ENCODE data around the gene PACRG.

PACRG gene

DNA sequence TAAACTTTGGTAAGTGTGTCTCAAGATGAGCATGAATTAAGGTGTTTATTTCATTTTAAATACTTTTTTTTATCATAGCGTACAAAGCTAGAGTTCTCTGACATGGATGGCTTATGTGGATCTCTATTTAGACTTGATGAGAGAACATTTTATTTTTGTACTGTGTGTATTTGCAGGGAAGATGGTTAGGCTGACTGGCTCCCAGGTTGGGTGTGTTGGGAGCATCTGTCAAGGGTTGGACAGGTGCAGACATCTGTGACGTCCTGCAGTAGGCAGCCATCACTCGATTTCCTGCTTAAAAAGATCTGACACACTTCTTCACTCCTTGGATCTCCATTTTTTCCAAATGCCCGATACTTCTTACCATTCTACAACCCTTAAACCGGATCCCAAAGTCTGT is 464.8 kb downstream of the PACRG start:
- WGBS, 2 experiments (ENCODE audit: insufficient coverage in 2 of 2): 73 to 79% methylated on average over 3 of the region's 5 CpGs
- H3K36me3 ChIP-seq (ENCODE audit: control insufficient read depth, insufficient read depth, low read length): no peaks in the 10 kb centered on the region
- no peaks in the 10 kb centered on the region for H3K9me3 ChIP-seq (ENCODE audit: control insufficient read depth, low read length)
- no peaks in the 10 kb centered on the region for H3K4me1 ChIP-seq (ENCODE audit: control insufficient read depth, insufficient read depth, low read length, poor library complexity, severe bottlenecking)
- H3K27ac ChIP-seq (ENCODE audit: low read depth, low read length, severe bottlenecking): no peak overlapping the region
- no peak overlapping the region for H3K4me3 ChIP-seq (ENCODE audit: extremely low read depth, insufficient read depth, low read length, poor library complexity, severe bottlenecking)

DNA sequence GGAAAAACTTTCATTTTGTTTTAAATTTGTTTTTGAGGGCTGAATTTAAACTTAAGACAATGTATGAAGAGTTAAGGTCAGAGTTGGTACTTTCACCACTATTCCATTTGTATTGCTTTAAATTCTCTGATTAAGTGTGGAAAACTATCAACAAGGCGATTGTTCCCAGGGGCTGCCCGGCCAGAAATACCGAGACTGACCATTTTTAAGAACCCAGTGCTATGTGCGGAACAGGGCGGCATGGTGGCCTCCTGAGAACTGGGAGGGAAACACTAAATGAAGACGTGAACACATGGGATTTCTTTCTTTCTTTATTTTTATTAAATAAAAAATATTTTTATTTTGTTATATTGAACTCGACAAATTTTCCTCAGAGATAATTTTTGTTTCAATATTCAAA is 465.6 kb downstream of the PACRG start:
- no peaks in the 10 kb centered on the region for H3K36me3 ChIP-seq (ENCODE audit: control insufficient read depth, insufficient read depth, low read length)
- H3K4me1 ChIP-seq (ENCODE audit: control insufficient read depth, insufficient read depth, low read length, poor library complexity, severe bottlenecking): no peaks in the 10 kb centered on the region
- H3K27ac ChIP-seq (ENCODE audit: low read depth, low read length, severe bottlenecking): no peak overlapping the region

DNA sequence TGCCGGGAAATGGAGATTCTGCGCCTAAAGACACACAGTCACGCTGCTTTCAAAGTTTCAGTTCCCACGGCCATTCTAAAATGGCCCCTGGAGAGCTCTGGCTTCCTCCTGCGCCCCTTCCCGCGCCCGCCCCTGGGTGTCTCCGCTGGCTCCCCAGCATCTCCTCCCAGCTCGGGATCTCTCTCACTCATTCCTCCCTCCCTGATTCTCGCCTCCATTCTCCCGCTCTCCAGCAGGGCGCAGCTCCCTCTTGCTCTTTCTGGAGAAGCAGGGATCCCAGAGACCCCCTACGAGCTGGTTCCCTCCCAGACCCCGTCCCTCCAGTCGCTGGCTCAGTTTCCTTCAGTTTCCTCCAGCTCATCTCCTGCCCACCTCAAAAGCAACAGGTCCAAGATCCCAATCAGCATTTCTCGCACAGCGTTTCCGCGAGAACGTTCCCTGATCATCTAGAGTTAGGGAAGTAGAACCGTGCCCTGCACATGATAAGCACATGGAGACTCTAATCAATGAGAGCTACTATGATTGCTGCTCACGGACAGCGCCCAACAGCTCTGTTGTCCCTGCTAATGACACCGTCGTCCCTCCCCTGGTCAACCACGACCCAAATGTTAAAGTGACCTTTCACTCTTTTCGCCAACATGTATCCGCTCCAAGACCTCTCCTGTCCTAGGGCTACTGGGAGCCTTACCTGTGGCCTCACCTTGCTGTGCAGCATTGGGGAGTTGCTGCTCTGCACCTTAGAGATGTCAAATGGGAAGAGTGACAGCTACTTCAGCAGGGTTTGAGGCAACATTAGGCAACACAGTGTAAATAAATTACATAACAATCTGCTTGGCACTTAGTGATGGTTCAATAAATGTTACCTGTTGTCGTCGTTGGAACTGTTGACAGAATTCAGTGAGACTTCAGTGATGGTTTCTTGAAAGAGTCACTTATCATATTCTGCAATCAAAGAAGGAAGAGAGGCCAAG is 468.2 kb downstream of the PACRG start:
- H3K9me3 ChIP-seq (ENCODE audit: control insufficient read depth, low read length): no peaks in the 10 kb centered on the region
- no peak overlapping the region for H3K27ac ChIP-seq (ENCODE audit: low read depth, low read length, severe bottlenecking)
- WGBS, 2 experiments (ENCODE audit: insufficient coverage in 2 of 2): 92 to 94% methylated on average over 29 to 31 of the region's 31 CpGs
- H3K36me3 ChIP-seq (ENCODE audit: control insufficient read depth, insufficient read depth, low read length): no peaks in the 10 kb centered on the region
- H3K4me1 ChIP-seq (ENCODE audit: control insufficient read depth, insufficient read depth, low read length, poor library complexity, severe bottlenecking): no peaks in the 10 kb centered on the region
- H3K4me3 ChIP-seq (ENCODE audit: extremely low read depth, insufficient read depth, low read length, poor library complexity, severe bottlenecking): no peak overlapping the region

More for the DNA sequence above, 465.6 kb downstream of the PACRG start:
- Histone ChIP-seq H3K9me3 (ENCODE audit: control insufficient read depth, low read length) (no peaks in the 10 kb centered on the region), H3K4me3 (ENCODE audit: extremely low read depth, insufficient read depth, low read length, poor library complexity, severe bottlenecking) (no peak overlapping the region)
- 88 to 92% methylated on average over 5 of the region's 7 CpGs for WGBS, 2 experiments (ENCODE audit: insufficient coverage in 2 of 2)

DNA sequence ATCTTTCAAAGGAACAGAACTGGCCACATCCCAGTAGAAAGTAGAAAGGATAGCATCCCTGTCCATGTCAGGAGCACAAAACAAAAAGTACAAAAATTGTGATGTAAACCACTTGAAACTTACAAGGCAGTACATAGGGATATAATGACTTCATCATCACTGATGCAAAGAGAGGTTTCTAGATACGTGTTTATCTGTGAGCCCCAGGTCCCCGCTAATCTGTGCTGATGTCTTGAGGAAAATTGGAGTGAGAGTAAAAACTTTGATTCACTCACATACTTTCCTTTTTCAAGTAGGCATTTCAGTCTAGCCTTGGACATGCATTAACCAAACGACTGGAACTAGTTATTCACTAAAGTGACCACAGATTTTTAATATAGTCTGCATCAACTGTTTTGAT is 470.1 kb downstream of the PACRG start:
- H3K4me3 ChIP-seq (ENCODE audit: extremely low read depth, insufficient read depth, low read length, poor library complexity, severe bottlenecking): no peak overlapping the region
- 100% methylated on average over 1 of the region's 3 CpGs; no CpG with 5 or more reads in 1 of the 2 experiments for WGBS, 2 experiments (ENCODE audit: insufficient coverage in 2 of 2)
- no peaks in the 10 kb centered on the region for H3K4me1 ChIP-seq (ENCODE audit: control insufficient read depth, insufficient read depth, low read length, poor library complexity, severe bottlenecking)
- H3K27ac ChIP-seq (ENCODE audit: low read depth, low read length, severe bottlenecking): no peak overlapping the region
- no peaks in the 10 kb centered on the region for H3K9me3 ChIP-seq (ENCODE audit: control insufficient read depth, low read length)
- H3K36me3 ChIP-seq (ENCODE audit: control insufficient read depth, insufficient read depth, low read length): no peaks in the 10 kb centered on the region

DNA sequence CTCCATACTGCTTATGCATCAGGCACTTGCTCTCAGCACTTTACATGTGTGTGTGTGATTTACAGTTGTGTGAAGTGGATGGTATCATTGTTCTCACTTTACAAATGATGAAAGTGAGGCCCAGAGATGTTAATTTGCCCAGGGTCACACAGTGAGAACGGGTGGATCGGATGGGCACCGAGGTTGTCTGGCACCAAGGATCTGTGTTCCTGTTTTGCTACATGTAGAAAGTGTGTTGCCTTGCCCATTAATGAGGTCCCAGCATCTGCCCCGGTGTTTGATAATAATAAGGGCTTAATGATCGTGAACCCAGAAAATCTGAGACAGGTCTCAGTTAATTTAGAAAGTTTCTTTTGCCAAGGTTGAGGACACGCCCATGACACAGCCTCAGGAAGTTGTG is 470.6 kb downstream of the PACRG start:
- Histone ChIP-seq H3K27ac (ENCODE audit: low read depth, low read length, severe bottlenecking) (no peak overlapping the region), H3K4me1 (ENCODE audit: control insufficient read depth, insufficient read depth, low read length, poor library complexity, severe bottlenecking) (no peaks in the 10 kb centered on the region), H3K4me3 (ENCODE audit: extremely low read depth, insufficient read depth, low read length, poor library complexity, severe bottlenecking) (no peak overlapping the region), H3K9me3 (ENCODE audit: control insufficient read depth, low read length) (no peaks in the 10 kb centered on the region), H3K36me3 (ENCODE audit: control insufficient read depth, insufficient read depth, low read length) (no peaks in the 10 kb centered on the region)
- WGBS, 2 experiments (ENCODE audit: insufficient coverage in 2 of 2): 82 to 93% methylated on average over 4 to 6 of the region's 6 CpGs

DNA sequence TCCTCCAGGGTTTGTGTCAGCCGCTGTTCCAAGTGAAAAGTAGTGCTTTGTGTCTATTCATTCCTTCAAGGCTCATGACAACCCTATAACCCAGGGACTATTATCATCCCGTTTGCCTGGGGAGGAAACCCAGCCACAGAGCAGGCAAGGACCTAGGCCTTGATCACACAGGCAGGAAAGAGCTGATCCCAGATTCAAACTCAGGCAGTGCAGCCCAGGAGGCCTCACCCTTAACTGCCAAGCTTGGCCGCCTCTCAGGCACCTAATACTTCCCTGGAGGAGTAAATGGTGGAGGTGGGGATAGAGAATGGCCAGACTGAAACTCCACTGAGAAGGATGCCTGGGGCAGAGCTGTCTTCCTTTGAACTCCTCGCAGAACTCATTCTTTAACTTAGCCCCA is 471.6 kb downstream of the PACRG start:
- Histone ChIP-seq H3K27ac (ENCODE audit: low read depth, low read length, severe bottlenecking) (no peak overlapping the region), H3K36me3 (ENCODE audit: control insufficient read depth, insufficient read depth, low read length) (no peaks in the 10 kb centered on the region), H3K9me3 (ENCODE audit: control insufficient read depth, low read length) (no peaks in the 10 kb centered on the region), H3K4me1 (ENCODE audit: control insufficient read depth, insufficient read depth, low read length, poor library complexity, severe bottlenecking) (no peaks in the 10 kb centered on the region), H3K4me3 (ENCODE audit: extremely low read depth, insufficient read depth, low read length, poor library complexity, severe bottlenecking) (no peak overlapping the region)
- WGBS, 2 experiments (ENCODE audit: insufficient coverage in 2 of 2): 88 to 100% methylated on average over 1 to 2 of the region's 4 CpGs

DNA sequence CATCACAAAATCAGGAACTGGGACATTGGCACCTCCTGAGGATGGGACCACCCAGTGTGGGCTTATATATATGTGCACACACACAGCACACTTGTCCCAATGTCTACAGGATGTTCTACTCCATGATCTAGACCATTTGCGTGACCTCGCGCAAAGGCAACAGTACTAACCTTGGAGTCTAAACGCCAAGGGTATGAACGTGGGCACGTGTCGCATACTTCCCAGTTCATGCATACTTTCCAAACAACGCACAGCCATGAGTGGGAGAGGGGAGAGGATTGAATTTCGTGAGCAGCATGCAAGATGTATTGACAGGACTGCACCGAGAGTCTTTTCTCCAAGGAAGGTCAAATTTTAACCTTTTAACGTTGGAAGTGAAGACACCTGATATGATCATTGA is 472.5 kb downstream of the PACRG start:
- H3K4me1 ChIP-seq (ENCODE audit: control insufficient read depth, insufficient read depth, low read length, poor library complexity, severe bottlenecking): no peaks in the 10 kb centered on the region
- H3K36me3 ChIP-seq (ENCODE audit: control insufficient read depth, insufficient read depth, low read length): no peaks in the 10 kb centered on the region
- 90 to 92% methylated on average over 5 to 9 of the region's 11 CpGs for WGBS, 2 experiments (ENCODE audit: insufficient coverage in 2 of 2)
- no peaks in the 10 kb centered on the region for H3K9me3 ChIP-seq (ENCODE audit: control insufficient read depth, low read length)
- H3K4me3 ChIP-seq (ENCODE audit: extremely low read depth, insufficient read depth, low read length, poor library complexity, severe bottlenecking): no peak overlapping the region
- H3K27ac ChIP-seq (ENCODE audit: low read depth, low read length, severe bottlenecking): no peak overlapping the region

DNA sequence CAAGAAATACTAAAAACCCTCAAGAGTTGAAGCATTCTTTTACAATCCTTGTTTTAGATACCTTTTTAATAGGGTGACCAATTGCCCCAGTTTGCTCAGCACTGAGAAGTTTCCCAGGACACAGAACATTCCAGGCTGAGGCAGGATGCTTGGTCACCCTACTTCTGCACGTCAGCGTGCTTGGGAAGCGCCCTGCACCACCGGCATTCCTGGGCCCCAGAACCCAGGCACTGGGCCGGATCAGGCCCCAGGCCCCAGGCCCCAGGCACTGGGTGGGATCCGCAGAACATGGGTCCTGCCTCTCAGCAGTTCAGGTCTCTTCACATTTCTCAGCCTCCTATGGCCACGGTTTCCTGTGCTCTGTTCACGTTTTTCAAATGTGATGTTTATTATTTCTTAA is 472.9 kb downstream of the PACRG start:
- Histone ChIP-seq H3K4me3 (ENCODE audit: extremely low read depth, insufficient read depth, low read length, poor library complexity, severe bottlenecking) (no peak overlapping the region), H3K36me3 (ENCODE audit: control insufficient read depth, insufficient read depth, low read length) (no peaks in the 10 kb centered on the region), H3K4me1 (ENCODE audit: control insufficient read depth, insufficient read depth, low read length, poor library complexity, severe bottlenecking) (no peaks in the 10 kb centered on the region), H3K27ac (ENCODE audit: low read depth, low read length, severe bottlenecking) (no peak overlapping the region), H3K9me3 (ENCODE audit: control insufficient read depth, low read length) (no peaks in the 10 kb centered on the region)
- 88% methylated on average over 6 of the region's 8 CpGs for WGBS, 2 experiments (ENCODE audit: insufficient coverage in 2 of 2)

DNA sequence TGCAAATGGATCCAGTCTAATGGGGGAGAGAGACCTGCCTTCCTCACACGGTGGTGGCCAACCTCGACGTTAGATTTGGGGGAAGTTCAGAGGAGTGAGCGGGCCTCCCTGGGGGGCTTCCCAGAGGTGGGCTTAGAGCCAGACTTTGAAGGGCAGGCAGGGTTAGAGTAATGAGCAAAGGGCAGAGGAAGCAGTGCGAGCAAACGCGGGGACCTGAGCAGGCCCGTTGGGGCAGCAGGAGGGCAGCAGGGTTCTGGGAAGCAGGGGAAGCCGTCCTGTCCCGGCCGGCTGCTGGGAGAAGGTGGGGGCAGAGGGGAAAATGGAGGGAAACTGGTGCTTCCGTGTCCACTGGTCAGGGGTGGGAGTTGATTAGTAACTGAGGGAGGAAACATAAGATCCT is 474.1 kb downstream of the PACRG start:
- H3K27ac ChIP-seq (ENCODE audit: low read depth, low read length, severe bottlenecking): no peak overlapping the region
- no peaks in the 10 kb centered on the region for H3K4me1 ChIP-seq (ENCODE audit: control insufficient read depth, insufficient read depth, low read length, poor library complexity, severe bottlenecking)
- no peaks in the 10 kb centered on the region for H3K36me3 ChIP-seq (ENCODE audit: control insufficient read depth, insufficient read depth, low read length)
- H3K4me3 ChIP-seq (ENCODE audit: extremely low read depth, insufficient read depth, low read length, poor library complexity, severe bottlenecking): no peak overlapping the region
- no peaks in the 10 kb centered on the region for H3K9me3 ChIP-seq (ENCODE audit: control insufficient read depth, low read length)
- WGBS, 2 experiments (ENCODE audit: insufficient coverage in 2 of 2): 93 to 96% methylated on average over 7 to 8 of the region's 12 CpGs

DNA sequence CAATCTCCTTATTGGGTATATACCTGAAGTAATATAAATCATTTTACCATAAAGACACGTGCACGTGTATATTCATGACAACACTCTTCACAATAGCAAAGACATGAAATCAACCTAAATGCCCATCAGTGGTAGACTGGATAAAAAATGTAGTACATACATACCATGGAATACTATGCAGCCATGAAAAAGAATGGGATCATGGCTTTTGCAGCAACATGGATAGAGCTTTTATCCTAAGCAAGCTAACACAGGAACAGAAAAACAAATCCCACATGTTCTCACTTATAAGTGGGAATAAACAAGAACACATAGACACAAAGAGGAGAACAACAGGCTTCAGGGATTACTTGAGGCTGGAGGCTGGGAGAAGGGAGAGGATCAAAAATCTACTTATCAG is 478.4 kb downstream of the PACRG start:
- Histone ChIP-seq H3K9me3 (ENCODE audit: control insufficient read depth, low read length) (no peaks in the 10 kb centered on the region), H3K27ac (ENCODE audit: low read depth, low read length, severe bottlenecking) (no peak overlapping the region), H3K4me3 (ENCODE audit: extremely low read depth, insufficient read depth, low read length, poor library complexity, severe bottlenecking) (no peak overlapping the region), H3K36me3 (ENCODE audit: control insufficient read depth, insufficient read depth, low read length) (no peaks in the 10 kb centered on the region), H3K4me1 (ENCODE audit: control insufficient read depth, insufficient read depth, low read length, poor library complexity, severe bottlenecking) (no peaks in the 10 kb centered on the region)
- no CpG with 5 or more reads among the region's 2 CpGs for WGBS, 2 experiments (ENCODE audit: insufficient coverage in 2 of 2)

Measured in mesodermal cell (in vitro differentiated cells).